Measurements from ENCODE around the gene HDAC5.
"Not testable (repeated sequence)": the region's sequence is repeated elsewhere in the genome, so short reads cannot be mapped to it uniquely, and the experiment has no call there.

The HDAC5 gene

GRCh38 chr17:44102849-44103622 lies 20.4 kb downstream of the HDAC5 start:
- DNase-seq, result no peak
- Histone ChIP-seq H3K27me3 (ENCODE audit: insufficient read depth, low read depth, severe bottlenecking) (no peaks in the 10 kb centered on the region), H3K36me3 (peaks cover 60% of the 10 kb centered on the region), H3K27ac (peak overlapping the region; percentile 41; the same call in 1 of the 2 replicates), H3K4me3 (ENCODE audit: low read depth, low read length) (no peak overlapping the region), H3K9me3 (ENCODE audit: severe bottlenecking) (peaks cover 2% of the 10 kb centered on the region)
- no peak for TF ChIP-seq CTCF (IDR thresholded peaks at IDR 0.05; ENCODE audit: low read depth, low read length)

- H3K9me3 ChIP-seq (ENCODE audit: severe bottlenecking); H3K4me3 ChIP-seq (ENCODE audit: low read depth, low read length); H3K27me3 ChIP-seq (ENCODE audit: insufficient read depth, low read depth, severe bottlenecking); DNase-seq: not testable (repeated sequence)
- Histone ChIP-seq H3K27ac (0 out of 2 replicates have a peak overlapping the region, but pooled peaks have one; percentile 1), H3K36me3 (peaks cover 58% of the 10 kb centered on the region)
Measured at GRCh38 chr17:44101858-44102257, 21.6 kb downstream of the HDAC5 start.

- peak overlapping the region; percentile 93 for H3K27ac ChIP-seq
- peaks cover 44% of the 10 kb centered on the region for H3K36me3 ChIP-seq
- peak; percentile 75 for DNase-seq
- TF ChIP-seq CTCF (IDR thresholded peaks at IDR 0.05; ENCODE audit: low read depth, low read length), result 0 out of 2 replicates have a peak, but pooled peaks have one; percentile 11
- no peaks in the 10 kb centered on the region for H3K9me3 ChIP-seq (ENCODE audit: severe bottlenecking)
- H3K27me3 ChIP-seq (ENCODE audit: insufficient read depth, low read depth, severe bottlenecking), result no peaks in the 10 kb centered on the region
- no peak overlapping the region for H3K4me3 ChIP-seq (ENCODE audit: low read depth, low read length)
Measured at GRCh38 chr17:44097110-44097958, 26.1 kb downstream of the HDAC5 start.

GRCh38 chr17:44095647-44096496 lies 27.6 kb downstream of the HDAC5 start:
- Histone ChIP-seq H3K4me3 (ENCODE audit: low read depth, low read length) (peak overlapping the region; percentile 35), H3K27me3 (ENCODE audit: insufficient read depth, low read depth, severe bottlenecking) (no peaks in the 10 kb centered on the region), H3K9me3 (ENCODE audit: severe bottlenecking) (no peaks in the 10 kb centered on the region), H3K27ac (peak overlapping the region; percentile 93), H3K36me3 (peaks cover 53% of the 10 kb centered on the region)
- DNase-seq, result peak; percentile 99
- TF ChIP-seq CTCF (IDR thresholded peaks at IDR 0.05; ENCODE audit: low read depth, low read length), result peak; percentile 46; the same call in 1 of the 2 replicates

- H3K36me3 ChIP-seq, result peaks cover 58% of the 10 kb centered on the region
- TF ChIP-seq CTCF (IDR thresholded peaks at IDR 0.05; ENCODE audit: low read depth, low read length), result no peak
- peak overlapping the region; percentile 93 for H3K27ac ChIP-seq
- no peak for DNase-seq
- H3K9me3 ChIP-seq (ENCODE audit: severe bottlenecking), result no peaks in the 10 kb centered on the region
- H3K27me3 ChIP-seq (ENCODE audit: insufficient read depth, low read depth, severe bottlenecking), result no peaks in the 10 kb centered on the region
- peak overlapping the region; percentile 24 for H3K4me3 ChIP-seq (ENCODE audit: low read depth, low read length)
Measured at GRCh38 chr17:44095388-44095646, 28.1 kb downstream of the HDAC5 start.

All from WERI-Rb-1 (cell line).